GM08714 (cell line): Measurements from ENCODE around the gene ERC1.
A peak's percentile ranks its signal among the peaks of the same experiment; 100 is the strongest.

Source experiments
- H3K4me3 ChIP-seq: fragments of 200-500 bp; sonication (Bioruptor generic); 2 replicates; pipeline ENCODE4 v1.5.1; 2014; ENCODE audit warnings: mild to moderate bottlenecking, low read length, inconsistent platforms
- ZNF274 ChIP-seq: IDR thresholded peaks from 2 replicates; pipeline ENCODE4 v1.6.1; 2012; ENCODE audit warnings: mild to moderate bottlenecking, low read depth, low read length

The ERC1 gene

GRCh38 chr12:971991-972390 lies 19.0 kb upstream of the ERC1 start:
- no peak for TF ChIP-seq ZNF274
- no peak overlapping the region for H3K4me3 ChIP-seq

DNA sequence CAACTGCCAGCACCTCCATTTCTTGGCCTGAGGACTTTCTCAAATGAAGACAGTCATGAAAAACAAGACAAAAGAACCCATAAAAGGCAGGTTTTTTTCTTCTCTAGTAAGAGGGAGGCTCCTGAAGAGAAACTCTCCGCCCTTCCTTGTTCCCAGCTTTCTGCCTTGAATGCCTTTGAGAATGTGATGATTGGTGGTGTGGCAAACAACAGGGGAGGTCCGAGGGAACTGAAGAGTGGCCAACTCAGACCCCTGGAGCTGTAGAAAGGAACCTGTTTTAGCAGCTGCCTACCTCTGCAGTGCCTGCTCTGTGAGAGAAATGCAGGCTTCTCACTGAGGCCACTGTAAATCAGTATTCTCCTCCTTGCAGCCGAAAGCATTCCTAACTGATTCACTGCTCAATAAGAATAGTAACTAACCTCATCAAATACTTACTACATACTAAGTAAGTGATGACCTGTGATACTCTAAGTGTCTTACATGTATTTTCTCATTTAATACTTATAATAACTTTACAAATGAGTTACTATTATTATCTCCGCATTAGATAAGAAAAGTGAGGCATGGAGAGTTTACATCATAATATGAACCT lies 16.7 kb upstream of the ERC1 start:
- no peak for TF ChIP-seq ZNF274
- H3K4me3 ChIP-seq: no peak overlapping the region

- H3K4me3 ChIP-seq: no peak overlapping the region
- no peak for TF ChIP-seq ZNF274
Measured at GRCh38 chr12:976644-977043, 14.4 kb upstream of the ERC1 start.

DNA sequence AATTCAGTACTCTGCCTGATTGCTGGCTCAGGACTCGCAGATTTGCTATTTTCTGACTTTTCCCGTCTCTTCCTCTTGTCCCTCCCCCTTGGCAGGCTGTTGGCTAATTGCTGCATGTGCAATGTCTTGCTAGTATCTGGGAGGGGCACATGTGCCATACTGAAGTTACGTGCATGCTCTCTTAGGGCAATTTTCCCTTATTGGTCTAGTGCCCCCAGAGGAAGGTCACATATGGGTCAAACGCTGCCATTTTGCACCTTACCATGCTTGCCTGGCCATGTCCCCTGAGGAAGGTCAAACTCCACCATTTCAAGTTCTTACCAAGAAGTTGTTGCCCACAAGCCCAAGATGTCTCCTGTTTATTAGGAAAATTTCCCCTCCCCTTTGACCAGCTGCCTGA lies 13.9 kb upstream of the ERC1 start:
- no peak for TF ChIP-seq ZNF274
- no peak overlapping the region for H3K4me3 ChIP-seq

DNA sequence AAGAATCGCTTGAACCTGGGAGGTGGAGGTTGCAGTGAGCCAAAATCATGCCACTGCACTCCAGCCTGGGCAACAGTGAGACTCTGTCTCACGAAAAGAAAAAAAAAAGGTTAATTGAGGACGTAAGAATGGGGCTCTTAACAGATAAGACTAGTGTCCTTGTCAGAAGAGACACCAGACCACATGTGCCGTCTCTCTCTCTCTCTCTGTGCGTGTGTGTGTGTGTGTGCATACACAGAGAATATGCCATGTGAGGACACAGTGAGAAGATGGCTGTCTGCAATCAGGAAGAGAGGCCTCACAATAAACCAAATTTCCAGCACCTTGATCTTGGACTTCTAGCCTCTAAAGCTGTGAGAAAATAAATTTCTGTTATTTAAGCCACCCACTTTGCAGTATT lies 11.7 kb upstream of the ERC1 start:
- TF ChIP-seq ZNF274: no peak
- H3K4me3 ChIP-seq: no peak overlapping the region

DNA sequence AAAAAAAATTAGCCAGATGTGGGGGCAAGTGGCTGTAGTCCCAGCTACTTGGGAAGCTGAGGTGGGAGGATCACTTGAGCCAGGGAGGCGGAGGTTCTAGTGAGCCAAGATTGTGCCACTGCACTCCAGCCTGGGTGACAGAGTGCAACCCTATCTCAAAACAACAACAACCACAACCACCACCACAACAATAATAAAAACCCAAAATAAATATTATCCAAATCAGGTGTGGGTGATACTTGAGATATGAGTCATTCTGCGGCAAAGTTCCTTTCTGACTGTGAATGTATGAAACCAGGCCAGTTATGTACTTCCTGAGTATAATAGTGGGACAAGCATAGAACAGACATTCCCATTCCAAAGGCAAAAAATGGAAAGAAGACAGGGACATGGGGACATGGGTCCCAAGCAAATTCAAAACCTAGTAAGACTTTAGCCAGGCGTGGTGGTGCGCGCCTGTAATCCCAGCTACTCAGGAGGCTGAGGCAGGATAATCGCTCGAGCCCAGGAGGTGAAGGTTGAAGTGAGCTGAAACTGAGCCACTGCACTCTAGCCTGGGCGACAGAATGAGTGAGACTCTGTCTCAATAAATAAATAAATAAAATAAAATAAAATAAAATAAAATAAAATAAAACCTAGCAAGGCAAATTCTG lies 9.7 kb upstream of the ERC1 start:
- no peak overlapping the region for H3K4me3 ChIP-seq
- no peak for TF ChIP-seq ZNF274

DNA sequence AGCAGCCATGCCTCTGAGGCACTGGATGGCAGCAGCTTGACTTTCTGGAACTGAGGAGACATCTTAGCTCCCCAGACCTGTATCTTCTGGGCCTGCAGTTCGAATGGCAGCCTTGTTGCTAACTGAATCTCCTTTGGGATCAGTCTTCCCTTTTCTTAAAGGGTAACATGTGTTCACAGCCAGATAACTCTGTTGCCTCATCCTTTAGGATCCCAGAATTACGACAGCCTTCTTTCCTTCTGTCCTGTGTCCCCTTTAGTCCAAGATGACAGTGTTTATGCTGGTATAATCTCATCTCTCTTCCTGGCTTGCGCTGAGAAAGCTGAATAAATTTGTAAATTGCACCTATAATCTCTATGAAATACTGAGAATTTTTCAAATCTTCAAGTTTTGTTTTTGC lies 9.1 kb upstream of the ERC1 start:
- no peak for TF ChIP-seq ZNF274
- no peak overlapping the region for H3K4me3 ChIP-seq

- H3K4me3 ChIP-seq: no peak overlapping the region
- no peak for TF ChIP-seq ZNF274
Measured at GRCh38 chr12:988646-989045, 2.4 kb upstream of the ERC1 start.

DNA sequence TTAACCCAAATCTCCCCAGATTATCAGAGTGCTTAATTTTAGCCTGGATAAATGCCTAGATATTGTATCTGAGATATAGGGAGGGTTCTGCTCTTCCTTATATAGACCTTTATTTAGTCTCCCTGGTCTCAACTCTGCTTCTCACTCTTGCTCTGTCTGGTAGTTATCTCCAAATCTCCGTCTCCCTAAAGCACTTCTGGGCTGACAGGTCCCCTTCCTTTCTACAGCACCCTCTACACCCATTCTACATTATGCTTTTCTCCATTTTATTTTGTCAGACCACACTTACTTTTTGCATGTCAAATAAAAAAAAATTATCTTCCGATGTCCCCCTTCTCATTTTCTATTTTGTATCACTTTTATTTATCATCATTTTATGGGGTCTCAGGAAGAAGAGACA lies 2.0 kb upstream of the ERC1 start:
- TF ChIP-seq ZNF274: no peak
- no peak overlapping the region; the same call in 1 of the 2 replicates for H3K4me3 ChIP-seq

DNA sequence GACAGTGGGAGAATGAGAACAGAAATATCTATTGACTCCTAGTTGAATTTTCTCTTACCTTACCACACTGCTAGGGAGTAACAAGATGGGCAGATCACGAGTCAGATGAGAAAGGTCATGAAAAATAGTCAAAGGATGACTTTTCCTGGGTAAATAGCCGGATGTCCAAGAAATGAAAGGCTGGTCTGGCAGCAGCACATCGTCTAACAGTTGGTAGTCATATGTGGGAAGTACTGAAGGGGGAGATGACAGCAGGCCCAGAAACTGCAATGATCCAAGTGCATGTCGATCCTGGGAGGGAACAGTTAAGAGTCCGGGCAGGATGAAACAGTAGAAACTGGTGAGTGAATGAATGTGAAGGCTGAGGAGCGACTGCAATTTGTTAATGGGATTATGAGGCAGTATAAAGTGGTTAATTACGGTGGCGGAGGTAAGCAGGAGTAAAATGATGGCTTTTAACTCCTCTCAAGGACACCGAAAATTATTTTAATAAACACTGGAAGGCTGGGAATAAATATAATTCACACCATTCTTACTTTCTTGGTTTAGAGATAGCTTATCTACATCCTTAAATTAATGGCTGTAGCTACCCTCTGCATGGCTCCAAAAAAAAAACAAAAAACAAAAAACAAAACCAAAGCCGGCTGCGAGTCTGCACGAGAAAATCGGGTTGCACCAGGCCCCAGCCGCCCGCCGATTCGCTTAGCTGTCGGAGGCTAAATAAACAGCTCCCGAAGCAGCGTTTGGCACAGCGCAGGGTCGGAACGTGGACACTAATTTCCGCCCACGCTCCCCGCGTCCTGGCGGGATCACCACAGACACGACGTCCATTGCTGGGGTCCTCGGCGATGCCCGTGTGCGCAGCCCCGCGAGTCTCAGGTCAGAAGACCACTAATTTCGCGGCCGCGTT lies 1.0 kb upstream of the ERC1 start:
- H3K4me3 ChIP-seq: peak overlapping the region; percentile 76
- no peak for TF ChIP-seq ZNF274

GRCh38 chr12:991350-992333 lies 619 bp downstream of the ERC1 start:
- H3K4me3 ChIP-seq: peak overlapping the region; percentile 76
- TF ChIP-seq ZNF274: no peak

GRCh38 chr12:992647-993046 lies 1.6 kb downstream of the ERC1 start:
- no peak overlapping the region; the same call in 1 of the 2 replicates for H3K4me3 ChIP-seq
- no peak for TF ChIP-seq ZNF274

- TF ChIP-seq ZNF274: no peak
- no peak overlapping the region for H3K4me3 ChIP-seq
Measured at GRCh38 chr12:996881-997280, 5.9 kb downstream of the ERC1 start.

DNA sequence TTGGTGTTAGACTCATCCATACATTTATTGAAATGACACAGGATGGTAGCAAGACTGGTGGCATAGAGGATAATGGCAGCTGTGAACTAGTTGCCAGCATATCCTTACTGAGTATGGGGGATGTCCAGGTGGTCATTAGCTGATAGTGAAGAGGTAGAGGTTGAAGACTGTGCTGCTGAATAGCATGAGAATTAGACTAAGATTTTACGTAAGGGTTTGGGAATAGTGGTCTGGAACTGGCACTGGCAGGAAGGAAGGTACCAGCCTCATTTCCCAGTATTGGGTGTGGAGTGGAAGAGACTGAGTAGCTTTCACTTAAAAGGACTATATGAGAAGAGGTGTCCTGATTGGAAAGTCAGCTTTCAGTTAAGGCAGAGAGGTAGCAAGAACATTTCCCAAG lies 6.5 kb downstream of the ERC1 start:
- peak overlapping the region; percentile 33; the same call in 1 of the 2 replicates for H3K4me3 ChIP-seq
- no peak for TF ChIP-seq ZNF274
